ENCODE measurements around the gene KRT35. TPM values are rescaled to one million over a fixed set of nuclear protein-coding genes. Genes with fewer than 3 reads are reported as not detected.

Gene KRT35
- total RNA-seq, 2 experiments from 2014 or later: not detected

- Mint-ChIP-seq H3K4me1 (no peaks in the 10 kb centered on the region), H3K27ac (no peak overlapping the region), H3K4me3 (no peak overlapping the region), H3K36me3 (ENCODE audit: low read depth) (no peaks in the 10 kb centered on the region), H3K27me3 (no peaks in the 10 kb centered on the region), H3K9me3 (no peaks in the 10 kb centered on the region)
- ChIA-PET CTCF (no interaction called here), POLR2A (no interaction called here)
- no peak for DNase-seq
Observed at GRCh38 chr17:41519501-41520224, 38.7 kb upstream of the KRT35 start.

- POLR2A ChIA-PET: no interaction called here
- DNase-seq: no peak
- Mint-ChIP-seq H3K9me3 (no peaks in the 10 kb centered on the region), H3K27ac (no peak within 1 kb of the TSS), H3K4me1 (no peaks in the 10 kb centered on the region), H3K36me3 (ENCODE audit: low read depth) (no peaks in the 10 kb centered on the region), H3K4me3 (no peak within 1 kb of the TSS), H3K27me3 (no peaks in the 10 kb centered on the region)
- CTCF ChIA-PET: no interaction called here
Observed at GRCh38 chr17:41518789-41519449, 38.0 kb upstream of the KRT35 start, which contains the start of gene KRT15. Gene KRT15, minus strand, starts transcription at chr17:41518890. Its CDS starts 63 bp downstream, at chr17:41518827.

GRCh38 chr17:41518031-41518430 is 37.1 kb upstream of the KRT35 start:
- Mint-ChIP-seq H3K4me1 (no peaks in the 10 kb centered on the region), H3K27me3 (no peaks in the 10 kb centered on the region), H3K27ac (no peak overlapping the region), H3K36me3 (ENCODE audit: low read depth) (no peaks in the 10 kb centered on the region), H3K4me3 (no peak overlapping the region), H3K9me3 (no peaks in the 10 kb centered on the region)
- ChIA-PET CTCF (no interaction called here), POLR2A (no interaction called here)
- no peak for DNase-seq

GRCh38 chr17:41516830-41517283 is 35.9 kb upstream of the KRT35 start:
- no peaks in the 10 kb centered on the region for H3K36me3 Mint-ChIP-seq (ENCODE audit: low read depth)
- POLR2A ChIA-PET: no interaction called here
- CTCF ChIA-PET: no interaction called here
- no peak overlapping the region for H3K4me3 Mint-ChIP-seq
- no peak for DNase-seq
- no peaks in the 10 kb centered on the region for H3K27me3 Mint-ChIP-seq
- no peaks in the 10 kb centered on the region for H3K4me1 Mint-ChIP-seq
- no peak overlapping the region for H3K27ac Mint-ChIP-seq
- no peaks in the 10 kb centered on the region for H3K9me3 Mint-ChIP-seq

GRCh38 chr17:41516147-41516829 is 35.3 kb upstream of the KRT35 start:
- no peak for DNase-seq
- Mint-ChIP-seq H3K27me3 (no peaks in the 10 kb centered on the region), H3K36me3 (ENCODE audit: low read depth) (no peaks in the 10 kb centered on the region), H3K4me3 (no peak overlapping the region), H3K9me3 (no peaks in the 10 kb centered on the region), H3K27ac (no peak overlapping the region), H3K4me1 (no peaks in the 10 kb centered on the region)
- ChIA-PET POLR2A (no interaction called here), CTCF (no interaction called here)

GRCh38 chr17:41513168-41513547 is 32.2 kb upstream of the KRT35 start:
- Mint-ChIP-seq H3K9me3 (no peaks in the 10 kb centered on the region), H3K36me3 (ENCODE audit: low read depth) (no peaks in the 10 kb centered on the region), H3K27ac (no peak overlapping the region), H3K27me3 (no peaks in the 10 kb centered on the region), H3K4me3 (no peak overlapping the region), H3K4me1 (no peaks in the 10 kb centered on the region)
- no peak for DNase-seq
- POLR2A ChIA-PET: no interaction called here
- CTCF ChIA-PET: interaction anchor here (1.6 kb wide), 1 partner anchor 36 kb away, joined by 4 read pairs; no protein-coding TSS in a partner anchor

- POLR2A ChIA-PET: no interaction called here
- DNase-seq: no peak
- no peaks in the 10 kb centered on the region for H3K36me3 Mint-ChIP-seq (ENCODE audit: low read depth)
- H3K9me3 Mint-ChIP-seq: no peaks in the 10 kb centered on the region
- CTCF ChIA-PET: interaction anchor here (1.6 kb wide), 1 partner anchor 36 kb away, joined by 4 read pairs; no protein-coding TSS in a partner anchor
- no peaks in the 10 kb centered on the region for H3K27me3 Mint-ChIP-seq
- no peak overlapping the region for H3K27ac Mint-ChIP-seq
- H3K4me3 Mint-ChIP-seq: no peak overlapping the region
- no peaks in the 10 kb centered on the region for H3K4me1 Mint-ChIP-seq
Observed at GRCh38 chr17:41512546-41513167, 31.7 kb upstream of the KRT35 start.

GRCh38 chr17:41511716-41512115 is 30.8 kb upstream of the KRT35 start:
- POLR2A ChIA-PET: no interaction called here
- Mint-ChIP-seq H3K27me3 (no peaks in the 10 kb centered on the region), H3K4me3 (no peak overlapping the region), H3K27ac (no peak overlapping the region), H3K4me1 (no peaks in the 10 kb centered on the region), H3K9me3 (no peaks in the 10 kb centered on the region), H3K36me3 (ENCODE audit: low read depth) (no peaks in the 10 kb centered on the region)
- CTCF ChIA-PET: interaction anchor here (1.6 kb wide), 1 partner anchor 37 kb away, joined by 4 read pairs; no protein-coding TSS in a partner anchor
- no peak for DNase-seq

- Mint-ChIP-seq H3K27ac (no peak overlapping the region), H3K4me1 (no peaks in the 10 kb centered on the region), H3K27me3 (no peaks in the 10 kb centered on the region), H3K36me3 (ENCODE audit: low read depth) (no peaks in the 10 kb centered on the region), H3K9me3 (no peaks in the 10 kb centered on the region), H3K4me3 (no peak overlapping the region)
- CTCF ChIA-PET: no interaction called here
- POLR2A ChIA-PET: no interaction called here
- DNase-seq: no peak
Observed at GRCh38 chr17:41511116-41511515, 30.2 kb upstream of the KRT35 start.

GRCh38 chr17:41510251-41511065 is 29.5 kb upstream of the KRT35 start:
- no peaks in the 10 kb centered on the region for H3K27me3 Mint-ChIP-seq
- DNase-seq: no peak
- H3K27ac Mint-ChIP-seq: no peak overlapping the region
- H3K4me1 Mint-ChIP-seq: no peaks in the 10 kb centered on the region
- CTCF ChIA-PET: no interaction called here
- H3K36me3 Mint-ChIP-seq (ENCODE audit: low read depth): no peaks in the 10 kb centered on the region
- H3K4me3 Mint-ChIP-seq: no peak overlapping the region
- POLR2A ChIA-PET: no interaction called here
- no peaks in the 10 kb centered on the region for H3K9me3 Mint-ChIP-seq

- ChIA-PET POLR2A (no interaction called here), CTCF (interaction anchor here (1.1 to 1.7 kb wide), 2 partner anchors 42 to 142 kb away, joined by 3 to 4 read pairs; no protein-coding TSS in a partner anchor)
- no peaks in the 10 kb centered on the region for H3K4me1 Mint-ChIP-seq
Observed at GRCh38 chr17:41507315-41507880, 26.4 kb upstream of the KRT35 start.

More at GRCh38 chr17:41507315-41507880, 26.4 kb upstream of the KRT35 start:
- Mint-ChIP-seq H3K36me3 (ENCODE audit: low read depth) (no peaks in the 10 kb centered on the region), H3K4me3 (no peak overlapping the region), H3K27ac (no peak overlapping the region), H3K27me3 (no peaks in the 10 kb centered on the region), H3K9me3 (no peaks in the 10 kb centered on the region)
- no peak for DNase-seq

All from activated CD4-positive, alpha-beta memory T cell treated with anti-CD3 and anti-CD28 coated beads, Interleukin-2, amount 10 ng/mL, durations not matched to agents 7 days and 5 days (primary cell).